ENCODE measurements around the gene NTRK3.

- TF ChIP-seq CTCF (IDR thresholded peaks at IDR 0.05; ENCODE audit: insufficient read depth, low read length): no peak
- TF ChIP-seq POLR2AphosphoS5 (IDR thresholded peaks at IDR 0.05; ENCODE audit: low read depth): no peak
- TF ChIP-seq REST (IDR thresholded peaks at IDR 0.05; ENCODE audit: insufficient replicate concordance, low read depth): no peak
- no peak for TF ChIP-seq GABPA (IDR thresholded peaks at IDR 0.05; ENCODE audit: low read depth)
- TF ChIP-seq SPI1 (IDR thresholded peaks at IDR 0.05; ENCODE audit: borderline replicate concordance, low read depth): no peak
These were observed 339.1 kb downstream of the NTRK3 start for GRCh38 chr15:87917480-87917879.
